ENCODE data around the gene TUSC1. TPM values are rescaled to one million over a fixed set of nuclear protein-coding genes. Genes with fewer than 3 reads are reported as not detected.

Gene TUSC1
- 0.44 and 11.3 TPM in 2 replicates for total RNA-seq

GRCh38 chr9:25678147-25678666 lies at the start of gene TUSC1:
Gene TUSC1 (minus strand): TSS chr9:25678444. CDS start chr9:25678312, 132 bp downstream.

